Large intestine (tissue), 3 donors: ENCODE measurements around the gene SULT1E1. TPM values are rescaled to one million over a fixed set of nuclear protein-coding genes. Genes with fewer than 3 reads are reported as not detected.
A peak's percentile ranks its signal among the peaks of the same experiment; 100 is the strongest.
"Not testable (repeated sequence)": the region's sequence is repeated elsewhere in the genome, so short reads cannot be mapped to it uniquely, and the experiment has no call there.

Experiments
- DNase-seq, 2 donors: peaks; one replicate each; pipeline versions ENCODE4 v3.0.0 to v3.0.0-alpha.2; 2013
- H3K27ac ChIP-seq: one replicate; pipeline ENCODE4 v1.5.1; 2013; ENCODE audit warnings: low read length
- H3K27me3 ChIP-seq: 2 replicates; pipeline ENCODE4 v1.6.1; 2013; ENCODE audit warnings: low read length; ENCODE audit not compliant: control insufficient read depth, insufficient read depth
- H3K36me3 ChIP-seq: 2 replicates; pipeline ENCODE4 v1.6.1; 2013; ENCODE audit warnings: low read length; ENCODE audit not compliant: control insufficient read depth, insufficient read depth
- H3K4me1 ChIP-seq: one replicate; pipeline ENCODE4 v1.6.1; 2013; ENCODE audit warnings: low read length; ENCODE audit not compliant: control insufficient read depth, insufficient read depth
- H3K4me3 ChIP-seq: one replicate; pipeline ENCODE4 v1.5.1; 2013; ENCODE audit warnings: low read length
- H3K9me3 ChIP-seq: one replicate; pipeline ENCODE4 v1.6.1; 2013; ENCODE audit warnings: mild to moderate bottlenecking, low read depth, low read length, moderate library complexity; ENCODE audit not compliant: control insufficient read depth
- WGBS: methylation state at CpG from one replicate; pipeline ENCODE4 v1.1.5; 2013; ENCODE audit warnings: low lambda C conversion rate; ENCODE audit not compliant: insufficient coverage; 5-methylcytosine and 5-hydroxymethylcytosine counted together
- polyA plus RNA-seq: library from polyadenylated mRNA; unstranded; fragments of 120-200 nt; gene quantifications from one replicate; pipeline ENCODE4 v1.2.1, GENCODE V29; 2013

Gene SULT1E1
- polyA plus RNA-seq, 1 donor = 134 TPM

DNA sequence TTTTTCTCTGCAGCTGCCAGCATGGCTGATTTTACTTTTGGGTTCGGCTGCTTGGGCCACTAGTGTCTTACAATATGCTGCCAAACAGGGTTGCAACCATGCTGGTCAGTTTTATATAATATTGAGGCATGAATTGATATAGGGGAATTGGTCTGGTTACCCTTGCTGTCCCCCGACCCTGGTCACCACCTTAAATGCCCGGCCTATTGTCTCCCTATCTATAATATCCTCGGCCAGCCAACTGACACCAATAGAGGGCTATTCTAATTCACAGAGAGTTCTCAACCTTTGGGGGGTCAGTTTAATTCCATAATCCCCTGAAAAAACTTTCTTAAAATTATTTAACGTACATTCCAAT, 28.7 kb downstream of the SULT1E1 start:
- H3K27me3 ChIP-seq = no peaks in the 10 kb centered on the region
- H3K4me1 ChIP-seq = peaks cover 43% of the 10 kb centered on the region
- H3K4me3 ChIP-seq = peak overlapping the region; percentile 44
- no peak for DNase-seq
- H3K36me3 ChIP-seq = no peaks in the 10 kb centered on the region
- WGBS = no CpG with 5 or more reads among the region's 5 CpGs
- no peaks in the 10 kb centered on the region for H3K9me3 ChIP-seq
- H3K27ac ChIP-seq = peak overlapping the region; percentile 98

- peaks cover 43% of the 10 kb centered on the region for H3K4me1 ChIP-seq
- WGBS = no CpG with 5 or more reads among the region's 6 CpGs
- peak; percentile 70 to 93 for DNase-seq
- no peaks in the 10 kb centered on the region for H3K27me3 ChIP-seq
- H3K9me3 ChIP-seq = no peaks in the 10 kb centered on the region
- no peaks in the 10 kb centered on the region for H3K36me3 ChIP-seq
- peak overlapping the region; percentile 44 for H3K4me3 ChIP-seq
- H3K27ac ChIP-seq = peak overlapping the region; percentile 98
Observed at GRCh38 chr4:69830560-69831269, 29.2 kb downstream of the SULT1E1 start.

DNA sequence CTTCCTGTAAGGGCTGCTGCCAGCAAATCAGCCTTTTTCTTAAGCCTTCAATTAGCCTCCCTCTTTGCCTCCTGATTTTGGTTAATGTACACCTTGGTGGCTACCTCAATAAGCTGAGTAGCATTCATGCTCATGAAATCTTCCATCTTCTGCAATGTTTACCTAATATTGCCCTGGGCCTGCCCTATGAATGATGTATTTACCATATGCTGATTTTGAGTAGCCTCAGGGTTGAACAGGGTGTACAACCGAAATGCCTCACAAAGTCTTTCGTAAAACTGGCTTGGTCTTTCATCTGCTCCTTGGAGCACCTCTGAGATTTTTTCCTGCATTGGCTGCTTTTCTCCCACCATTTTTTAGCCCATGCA, 29.8 kb downstream of the SULT1E1 start:
- H3K36me3 ChIP-seq = no peaks in the 10 kb centered on the region
- peak overlapping the region; percentile 44 for H3K4me3 ChIP-seq
- H3K4me1 ChIP-seq = peaks cover 41% of the 10 kb centered on the region
- H3K27me3 ChIP-seq = no peaks in the 10 kb centered on the region
- WGBS = no CpG with 5 or more reads among the region's 2 CpGs
- no peaks in the 10 kb centered on the region for H3K9me3 ChIP-seq
- peak overlapping the region; percentile 98 for H3K27ac ChIP-seq
- DNase-seq = no peak

DNA sequence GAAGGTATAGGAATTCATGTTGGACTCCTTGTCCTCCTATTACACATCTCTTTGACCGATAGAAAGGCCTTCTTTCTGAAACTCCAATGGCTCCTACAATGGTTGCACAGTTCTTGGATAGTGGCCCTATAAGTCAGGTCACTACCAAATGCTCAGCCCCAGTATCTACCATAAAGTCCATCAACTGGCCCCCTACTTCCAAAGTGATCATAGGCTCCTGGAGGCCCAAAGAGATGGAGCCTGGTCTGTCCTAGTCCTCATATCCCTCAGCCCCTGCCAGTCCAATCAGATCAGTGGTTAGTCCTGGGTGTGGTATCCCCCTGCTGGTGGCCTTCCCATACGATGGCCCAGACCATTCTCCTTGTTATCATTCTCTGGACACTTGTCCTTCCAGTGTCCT, 30.3 kb downstream of the SULT1E1 start:
- WGBS = 50% methylated on average over 1 of the region's 2 CpGs
- H3K9me3 ChIP-seq = peaks cover under 1% of the 10 kb centered on the region
- DNase-seq = no peak
- no peak overlapping the region for H3K4me3 ChIP-seq
- no peaks in the 10 kb centered on the region for H3K36me3 ChIP-seq
- H3K27ac ChIP-seq = peak overlapping the region; percentile 98
- peaks cover 36% of the 10 kb centered on the region for H3K4me1 ChIP-seq
- H3K27me3 ChIP-seq = no peaks in the 10 kb centered on the region

DNA sequence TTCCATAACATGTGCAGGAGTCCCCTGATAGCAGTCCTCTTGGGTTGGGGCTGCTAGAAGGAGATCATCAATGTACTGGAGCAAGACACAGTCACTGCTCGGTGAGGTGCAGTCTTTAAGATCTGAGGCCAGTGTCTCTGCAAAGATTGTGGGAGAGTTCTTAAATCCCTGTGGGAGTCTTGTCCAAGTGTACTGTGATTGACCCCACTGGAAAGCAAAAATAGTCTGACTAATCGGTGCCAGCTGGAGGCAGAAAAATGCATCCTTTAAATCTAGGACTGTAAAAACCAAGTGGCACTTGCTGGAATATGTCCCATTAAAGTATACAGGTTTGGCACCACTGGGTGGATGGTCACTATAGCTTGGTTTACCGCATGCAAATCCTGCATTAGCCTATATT, 31.1 kb downstream of the SULT1E1 start:
- no CpG with 5 or more reads among the region's 3 CpGs for WGBS
- no peak overlapping the region for H3K27ac ChIP-seq

GRCh38 chr4:69825056-69825455, 34.9 kb downstream of the SULT1E1 start:
- H3K27ac ChIP-seq, H3K36me3 ChIP-seq, H3K4me3 ChIP-seq, DNase-seq, H3K9me3 ChIP-seq, H3K27me3 ChIP-seq: not testable (repeated sequence)
- WGBS = no CpG with 5 or more reads among the region's 8 CpGs
- peaks cover 37% of the 10 kb centered on the region for H3K4me1 ChIP-seq

More for the DNA sequence above, 31.1 kb downstream of the SULT1E1 start:
- H3K9me3 ChIP-seq = peaks cover 2% of the 10 kb centered on the region
- no peaks in the 10 kb centered on the region for H3K27me3 ChIP-seq
- H3K4me1 ChIP-seq = peaks cover 36% of the 10 kb centered on the region
- H3K36me3 ChIP-seq = no peaks in the 10 kb centered on the region
- DNase-seq = no peak
- H3K4me3 ChIP-seq = no peak overlapping the region

DNA sequence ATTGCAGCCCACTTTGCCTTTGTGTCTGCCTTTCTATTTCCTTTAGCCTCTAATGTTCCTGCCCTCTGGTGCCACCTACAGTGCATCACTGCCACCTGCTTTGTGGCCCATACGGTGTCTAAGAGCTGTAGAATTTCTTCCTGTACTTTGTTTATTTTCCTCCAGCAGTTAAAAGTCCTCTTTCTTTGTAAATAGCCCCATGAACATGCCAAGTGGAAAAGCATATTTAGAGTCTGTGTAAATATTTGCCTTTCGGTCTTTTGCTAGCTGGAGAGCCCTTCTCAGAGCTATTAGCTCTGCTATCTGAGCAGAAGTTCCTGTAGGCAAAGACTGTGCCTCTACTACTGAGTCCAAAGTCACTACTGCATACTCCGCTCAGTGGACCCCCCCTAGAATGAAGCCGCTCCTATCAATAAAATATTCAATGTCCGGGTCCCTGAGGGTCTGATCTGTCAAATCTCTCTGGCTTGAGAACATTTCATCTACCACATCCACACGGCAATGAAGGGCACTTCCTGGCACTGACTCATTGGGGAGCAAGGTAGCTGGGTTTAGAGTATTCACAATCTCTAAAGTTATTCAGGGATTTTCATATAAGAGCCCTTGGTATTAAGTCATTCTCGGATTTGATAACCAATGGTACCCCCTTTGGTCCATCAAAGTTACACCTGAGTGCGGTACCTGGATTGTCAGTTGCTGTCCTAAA, 36.3 kb downstream of the SULT1E1 start:
- peak; percentile 75 to 91 for DNase-seq
- no peak overlapping the region for H3K4me3 ChIP-seq
- no peaks in the 10 kb centered on the region for H3K27me3 ChIP-seq
- peaks cover 5% of the 10 kb centered on the region for H3K9me3 ChIP-seq
- no CpG with 5 or more reads among the region's 8 CpGs for WGBS
- H3K4me1 ChIP-seq = peaks cover 23% of the 10 kb centered on the region
- peaks cover 9% of the 10 kb centered on the region for H3K36me3 ChIP-seq
- H3K27ac ChIP-seq = peak overlapping the region; percentile 86

- H3K4me1 ChIP-seq = peaks cover 24% of the 10 kb centered on the region
- H3K27ac ChIP-seq = peak overlapping the region; percentile 86
- no peaks in the 10 kb centered on the region for H3K27me3 ChIP-seq
- H3K36me3 ChIP-seq = peaks cover 9% of the 10 kb centered on the region
- no peak for DNase-seq
- H3K9me3 ChIP-seq = peaks cover 5% of the 10 kb centered on the region
- H3K4me3 ChIP-seq = no peak overlapping the region
- WGBS = no CpG with 5 or more reads among the region's 4 CpGs
Observed at GRCh38 chr4:69823048-69823447, 36.9 kb downstream of the SULT1E1 start.

DNA sequence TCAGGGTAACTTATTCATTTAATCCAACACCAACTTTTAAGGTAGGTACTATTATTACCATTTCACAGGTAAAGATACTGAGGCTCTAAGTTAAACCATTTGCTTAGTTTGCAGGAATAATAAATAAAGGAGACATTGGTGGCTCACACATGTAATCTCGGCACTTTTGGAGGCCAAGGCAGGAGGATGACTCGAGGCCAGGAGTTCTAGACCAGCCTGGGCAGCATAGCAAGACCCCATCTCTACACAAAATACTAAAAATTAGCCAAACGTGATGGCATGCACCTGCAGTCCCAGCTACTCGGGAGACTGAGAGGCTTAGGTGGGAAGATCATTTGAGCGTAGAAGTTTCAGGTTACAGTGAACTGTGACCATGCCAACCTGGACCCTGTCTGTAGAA, 37.7 kb downstream of the SULT1E1 start:
- peaks cover 5% of the 10 kb centered on the region for H3K9me3 ChIP-seq
- no peaks in the 10 kb centered on the region for H3K27me3 ChIP-seq
- peak overlapping the region; percentile 86 for H3K27ac ChIP-seq
- peaks cover 9% of the 10 kb centered on the region for H3K36me3 ChIP-seq
- DNase-seq = no peak
- WGBS = no CpG with 5 or more reads among the region's 5 CpGs
- H3K4me1 ChIP-seq = peaks cover 28% of the 10 kb centered on the region
- no peak overlapping the region for H3K4me3 ChIP-seq

DNA sequence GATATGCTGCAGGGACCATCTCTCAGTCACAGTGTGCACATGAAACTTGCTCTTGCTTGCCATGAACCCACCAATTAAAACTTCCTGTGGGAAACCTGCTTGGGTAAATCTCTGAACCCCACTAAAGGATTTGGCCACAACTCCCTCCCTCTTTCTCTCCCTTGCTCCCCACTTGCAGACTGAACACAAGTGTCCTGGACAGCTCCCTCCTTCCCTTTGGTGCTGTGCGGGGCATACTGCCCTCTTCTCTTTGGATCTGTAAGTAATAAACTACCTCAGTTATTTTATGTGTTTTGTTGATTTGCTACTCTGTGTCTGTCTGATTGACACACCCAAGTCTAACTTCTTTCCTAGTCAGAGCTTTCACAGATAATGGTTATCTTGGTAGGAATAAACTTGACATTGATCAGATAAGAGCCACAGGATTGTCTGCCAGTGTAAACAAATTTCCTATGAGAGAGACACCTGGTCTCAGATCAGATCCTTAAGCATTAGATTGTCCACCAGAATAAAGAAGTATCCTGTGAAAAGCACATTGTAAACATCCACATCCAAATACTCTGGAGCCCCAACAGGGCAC, 41.8 kb downstream of the SULT1E1 start:
- Histone ChIP-seq H3K4me1 (peaks cover 27% of the 10 kb centered on the region), H3K27me3 (no peaks in the 10 kb centered on the region), H3K27ac (no peak overlapping the region), H3K4me3 (no peak overlapping the region), H3K9me3 (peaks cover 3% of the 10 kb centered on the region), H3K36me3 (peaks cover 9% of the 10 kb centered on the region)
- DNase-seq = no peak
- WGBS = no CpG with 5 or more reads among the region's 1 CpG
